ENCODE results near the gene BDH1.
A peak's percentile ranks its signal among the peaks of the same experiment; 100 is the strongest.
"Not testable (repeated sequence)": the region's sequence is repeated elsewhere in the genome, so short reads cannot be mapped to it uniquely, and the experiment has no call there.

The BDH1 gene

GRCh38 chr3:197578376-197578775 lies 22.6 kb upstream of the BDH1 start:
- POLR2A ChIA-PET: no interaction called here

DNA sequence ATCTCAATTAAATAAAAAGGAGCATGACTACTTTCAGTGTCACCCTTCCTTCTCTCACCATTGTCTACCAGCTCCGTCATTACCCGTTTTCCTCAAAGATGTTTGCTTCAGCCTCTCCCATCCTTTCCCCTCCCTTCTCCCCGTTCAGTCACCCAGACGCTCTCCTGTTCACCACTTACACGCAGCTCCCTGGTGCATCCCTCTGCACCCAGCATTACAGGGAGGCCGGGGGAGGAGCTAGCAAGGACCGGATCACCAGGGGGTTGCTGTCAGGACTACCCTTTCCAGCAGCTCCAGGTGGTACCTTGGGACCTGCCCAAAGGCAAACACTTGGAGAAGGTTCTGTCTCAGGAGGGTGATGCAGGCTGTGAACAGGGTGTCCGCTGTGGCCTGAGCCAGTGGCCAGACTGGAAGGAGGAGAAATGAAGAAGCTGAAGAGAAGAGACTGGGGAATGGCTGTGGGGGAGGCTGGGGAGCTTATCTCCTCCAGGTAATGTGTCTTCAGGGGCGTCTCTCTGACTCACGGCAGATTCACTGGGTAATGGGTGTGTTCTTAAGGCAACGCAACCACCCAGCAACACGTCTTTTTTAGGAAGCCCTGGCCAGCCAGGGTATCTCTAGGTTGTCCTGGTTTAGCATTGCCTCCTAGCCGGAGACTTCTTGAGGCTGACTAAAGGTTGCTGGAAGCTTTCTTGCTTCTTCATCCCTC lies 21.8 kb upstream of the BDH1 start:
- no peaks in the 10 kb centered on the region for H3K4me1 ChIP-seq (ENCODE audit: control extremely low read depth in 1 of 4, control insufficient read depth in 4 of 4, insufficient read depth in 4 of 4, low read length in 3 of 4)
- ChIA-PET POLR2A (no interaction called here), CTCF (interaction anchor here (0.7 to 1.2 kb wide), 2 partner anchors 9 to 22 kb away, joined by 3 read pairs; no protein-coding TSS in a partner anchor)
- no peak for DNase-seq
- H3K27me3 ChIP-seq (replicated peaks in 2 of 5; ENCODE audit: control insufficient read depth in 4 of 5, insufficient read depth in 5 of 5, low read length in 4 of 5): peaks cover 0 to 1% (median 0%) of the 10 kb centered on the region in 5 experiments
- H3K9me3 ChIP-seq (ENCODE audit: control extremely low read depth in 1 of 5, control insufficient read depth in 4 of 5, insufficient read depth in 2 of 5, low read depth in 1 of 5, low read length in 4 of 5): no peaks in the 10 kb centered on the region
- H3K36me3 ChIP-seq (ENCODE audit: control insufficient read depth in 4 of 4, insufficient read depth in 4 of 4, low read length in 3 of 4): no peaks in the 10 kb centered on the region
- no peak overlapping the region for H3K4me3 ChIP-seq (ENCODE audit: control insufficient read depth in 1 of 7, extremely low read depth in 1 of 7, insufficient read depth in 4 of 7, low read depth in 2 of 7, low read length in 6 of 7)
- 93% methylated on average over 11 of the region's 13 CpGs for WGBS (ENCODE audit: insufficient coverage)
- H3K27ac ChIP-seq (ENCODE audit: insufficient read depth in 1 of 2, low read depth in 1 of 2, low read length in 2 of 2, poor library complexity in 1 of 2, severe bottlenecking in 2 of 2): no peak overlapping the region

More at GRCh38 chr3:197578376-197578775, 22.6 kb upstream of the BDH1 start:
- Histone ChIP-seq H3K4me3 (ENCODE audit: control insufficient read depth in 1 of 7, extremely low read depth in 1 of 7, insufficient read depth in 4 of 7, low read depth in 2 of 7, low read length in 6 of 7) (no peak overlapping the region), H3K27ac (ENCODE audit: insufficient read depth in 1 of 2, low read depth in 1 of 2, low read length in 2 of 2, poor library complexity in 1 of 2, severe bottlenecking in 2 of 2) (no peak overlapping the region), H3K4me1 (ENCODE audit: control extremely low read depth in 1 of 4, control insufficient read depth in 4 of 4, insufficient read depth in 4 of 4, low read length in 3 of 4) (no peaks in the 10 kb centered on the region), H3K27me3 (replicated peaks in 2 of 5; ENCODE audit: control insufficient read depth in 4 of 5, insufficient read depth in 5 of 5, low read length in 4 of 5) (peaks cover 0 to 1% (median 0%) of the 10 kb centered on the region in 5 experiments), H3K36me3 (ENCODE audit: control insufficient read depth in 4 of 4, insufficient read depth in 4 of 4, low read length in 3 of 4) (no peaks in the 10 kb centered on the region), H3K9me3 (ENCODE audit: control extremely low read depth in 1 of 5, control insufficient read depth in 4 of 5, insufficient read depth in 2 of 5, low read depth in 1 of 5, low read length in 4 of 5) (no peaks in the 10 kb centered on the region)
- DNase-seq: peak; percentile 12 to 50 (median 25)
- WGBS (ENCODE audit: insufficient coverage): 51% methylated on average over 4 of the region's 6 CpGs
- CTCF ChIA-PET: no interaction called here

DNA sequence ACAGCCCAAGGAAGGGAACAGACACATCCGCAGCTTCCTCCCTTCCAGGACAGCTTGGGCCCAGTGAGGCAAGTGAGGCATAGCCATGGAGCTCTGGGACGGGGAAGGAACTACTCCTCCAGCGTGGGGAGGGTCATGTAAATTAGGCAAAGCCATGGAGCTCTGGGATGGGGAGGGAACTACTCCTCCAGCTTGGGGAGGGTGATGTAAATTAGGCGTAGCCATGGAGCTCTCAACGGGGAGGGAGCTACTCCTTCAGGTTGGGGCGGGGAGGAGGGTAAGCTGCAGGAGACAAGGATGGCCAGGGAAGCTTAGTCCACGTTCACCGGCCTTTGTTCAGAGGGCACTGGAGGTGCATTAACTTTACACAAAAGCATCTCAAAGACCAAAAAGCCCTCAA lies 21.1 kb upstream of the BDH1 start:
- no peak for DNase-seq
- ChIA-PET CTCF (interaction anchor here (0.7 to 1.2 kb wide), 2 partner anchors 8 to 22 kb away, joined by 3 read pairs; no protein-coding TSS in a partner anchor), POLR2A (interaction anchor here (0.6 kb wide), 1 partner anchor 23 kb away, joined by 5 read pairs; no protein-coding TSS in a partner anchor)
- Histone ChIP-seq H3K4me1 (ENCODE audit: control extremely low read depth in 1 of 4, control insufficient read depth in 4 of 4, insufficient read depth in 4 of 4, low read length in 3 of 4) (no peaks in the 10 kb centered on the region), H3K36me3 (ENCODE audit: control insufficient read depth in 4 of 4, insufficient read depth in 4 of 4, low read length in 3 of 4) (no peaks in the 10 kb centered on the region), H3K4me3 (ENCODE audit: control insufficient read depth in 1 of 7, extremely low read depth in 1 of 7, insufficient read depth in 4 of 7, low read depth in 2 of 7, low read length in 6 of 7) (no peak overlapping the region), H3K27ac (ENCODE audit: insufficient read depth in 1 of 2, low read depth in 1 of 2, low read length in 2 of 2, poor library complexity in 1 of 2, severe bottlenecking in 2 of 2) (no peak overlapping the region), H3K27me3 (replicated peaks in 2 of 5; ENCODE audit: control insufficient read depth in 4 of 5, insufficient read depth in 5 of 5, low read length in 4 of 5) (peaks cover 0 to 1% (median 0%) of the 10 kb centered on the region in 5 experiments), H3K9me3 (ENCODE audit: control extremely low read depth in 1 of 5, control insufficient read depth in 4 of 5, insufficient read depth in 2 of 5, low read depth in 1 of 5, low read length in 4 of 5) (no peaks in the 10 kb centered on the region)
- WGBS (ENCODE audit: insufficient coverage): 89% methylated on average over 6 of the region's 8 CpGs

DNA sequence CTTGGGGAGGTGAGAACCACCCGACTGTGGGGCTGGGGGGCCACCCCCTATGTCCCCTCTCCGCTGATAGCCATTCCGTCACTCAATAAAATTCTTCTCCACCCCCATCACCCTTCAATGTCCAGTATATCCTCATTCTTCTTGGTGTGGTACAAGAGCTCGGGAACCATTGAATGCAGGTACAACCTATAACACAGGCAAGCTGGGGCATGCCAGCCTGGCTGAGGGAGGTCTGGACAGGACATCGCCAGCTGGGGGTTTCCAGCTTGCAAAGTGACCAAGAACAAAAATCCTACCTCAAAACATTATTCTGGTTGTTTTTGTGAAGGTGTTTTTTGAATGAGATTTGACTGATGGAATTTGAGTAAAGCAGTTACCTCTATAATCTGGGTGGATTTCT lies 19.6 kb upstream of the BDH1 start:
- WGBS (ENCODE audit: insufficient coverage): no CpG with 5 or more reads among the region's 5 CpGs
- peaks cover 0 to 1% (median 0%) of the 10 kb centered on the region in 5 experiments for H3K27me3 ChIP-seq (replicated peaks in 2 of 5; ENCODE audit: control insufficient read depth in 4 of 5, insufficient read depth in 5 of 5, low read length in 4 of 5)
- no peaks in the 10 kb centered on the region for H3K36me3 ChIP-seq (ENCODE audit: control insufficient read depth in 4 of 4, insufficient read depth in 4 of 4, low read length in 3 of 4)
- ChIA-PET CTCF (no interaction called here), POLR2A (no interaction called here)
- DNase-seq: no peak
- H3K27ac ChIP-seq (ENCODE audit: insufficient read depth in 1 of 2, low read depth in 1 of 2, low read length in 2 of 2, poor library complexity in 1 of 2, severe bottlenecking in 2 of 2): no peak overlapping the region
- no peaks in the 10 kb centered on the region for H3K4me1 ChIP-seq (ENCODE audit: control extremely low read depth in 1 of 4, control insufficient read depth in 4 of 4, insufficient read depth in 4 of 4, low read length in 3 of 4)
- peaks cover 0 to 2% (median 0%) of the 10 kb centered on the region in 5 experiments for H3K9me3 ChIP-seq (ENCODE audit: control extremely low read depth in 1 of 5, control insufficient read depth in 4 of 5, insufficient read depth in 2 of 5, low read depth in 1 of 5, low read length in 4 of 5)
- H3K4me3 ChIP-seq (ENCODE audit: control insufficient read depth in 1 of 7, extremely low read depth in 1 of 7, insufficient read depth in 4 of 7, low read depth in 2 of 7, low read length in 6 of 7): no peak overlapping the region

DNA sequence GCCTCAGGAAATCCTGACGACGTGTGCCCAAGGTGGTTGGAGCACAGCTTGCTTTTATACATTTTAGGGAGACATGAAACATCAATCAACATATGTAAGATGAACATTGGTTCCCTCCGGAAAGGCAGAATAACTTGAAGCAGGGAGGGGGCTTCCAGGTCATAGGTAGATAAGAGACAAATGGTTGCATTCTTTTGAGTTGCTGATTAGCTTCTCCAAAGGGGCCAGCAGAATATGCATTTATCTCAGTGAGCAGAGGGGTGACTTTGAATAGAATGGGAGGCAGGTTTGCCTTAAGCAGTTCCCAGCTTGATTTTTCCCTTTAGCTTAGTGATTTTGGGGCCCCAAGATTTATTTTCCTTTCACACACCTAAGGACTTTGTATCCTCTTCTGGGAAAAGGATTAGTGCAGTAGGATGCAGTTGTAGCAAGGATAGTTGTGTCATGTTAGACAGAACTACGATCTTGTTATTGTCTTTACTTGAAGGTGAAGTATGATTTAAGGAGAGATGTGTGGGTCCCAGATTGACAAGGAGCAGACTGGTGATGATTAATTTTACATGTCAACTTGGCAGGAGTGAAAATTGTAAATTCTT lies 18.7 kb upstream of the BDH1 start:
- H3K27ac ChIP-seq (ENCODE audit: insufficient read depth in 1 of 2, low read depth in 1 of 2, low read length in 2 of 2, poor library complexity in 1 of 2, severe bottlenecking in 2 of 2); H3K4me1 ChIP-seq (ENCODE audit: control extremely low read depth in 1 of 4, control insufficient read depth in 4 of 4, insufficient read depth in 4 of 4, low read length in 3 of 4); CTCF ChIA-PET; H3K36me3 ChIP-seq (ENCODE audit: control insufficient read depth in 4 of 4, insufficient read depth in 4 of 4, low read length in 3 of 4); DNase-seq; H3K9me3 ChIP-seq (ENCODE audit: control extremely low read depth in 1 of 5, control insufficient read depth in 4 of 5, insufficient read depth in 2 of 5, low read depth in 1 of 5, low read length in 4 of 5); H3K27me3 ChIP-seq (replicated peaks in 2 of 5; ENCODE audit: control insufficient read depth in 4 of 5, insufficient read depth in 5 of 5, low read length in 4 of 5); POLR2A ChIA-PET; H3K4me3 ChIP-seq (ENCODE audit: control insufficient read depth in 1 of 7, extremely low read depth in 1 of 7, insufficient read depth in 4 of 7, low read depth in 2 of 7, low read length in 6 of 7): not testable (repeated sequence)
- 40% methylated on average over 3 of the region's 4 CpGs for WGBS (ENCODE audit: insufficient coverage)

GRCh38 chr3:197573048-197573767 lies 17.4 kb upstream of the BDH1 start:
- Histone ChIP-seq H3K27ac (ENCODE audit: insufficient read depth in 1 of 2, low read depth in 1 of 2, low read length in 2 of 2, poor library complexity in 1 of 2, severe bottlenecking in 2 of 2) (no peak overlapping the region), H3K4me3 (ENCODE audit: control insufficient read depth in 1 of 7, extremely low read depth in 1 of 7, insufficient read depth in 4 of 7, low read depth in 2 of 7, low read length in 6 of 7) (no peak overlapping the region), H3K4me1 (ENCODE audit: control extremely low read depth in 1 of 4, control insufficient read depth in 4 of 4, insufficient read depth in 4 of 4, low read length in 3 of 4) (no peaks in the 10 kb centered on the region), H3K9me3 (ENCODE audit: control extremely low read depth in 1 of 5, control insufficient read depth in 4 of 5, insufficient read depth in 2 of 5, low read depth in 1 of 5, low read length in 4 of 5) (peaks cover 0 to 2% (median 0%) of the 10 kb centered on the region in 5 experiments), H3K36me3 (ENCODE audit: control insufficient read depth in 4 of 4, insufficient read depth in 4 of 4, low read length in 3 of 4) (no peaks in the 10 kb centered on the region), H3K27me3 (replicated peaks in 2 of 5; ENCODE audit: control insufficient read depth in 4 of 5, insufficient read depth in 5 of 5, low read length in 4 of 5) (peaks cover 0 to 1% (median 0%) of the 10 kb centered on the region in 5 experiments)
- ChIA-PET POLR2A (no interaction called here), CTCF (interaction anchor here (1.5 kb wide), 1 partner anchor 26 kb away, joined by 4 read pairs; no protein-coding TSS in a partner anchor)
- 98% methylated on average over 6 of the region's 6 CpGs for WGBS (ENCODE audit: insufficient coverage)
- DNase-seq: no peak

DNA sequence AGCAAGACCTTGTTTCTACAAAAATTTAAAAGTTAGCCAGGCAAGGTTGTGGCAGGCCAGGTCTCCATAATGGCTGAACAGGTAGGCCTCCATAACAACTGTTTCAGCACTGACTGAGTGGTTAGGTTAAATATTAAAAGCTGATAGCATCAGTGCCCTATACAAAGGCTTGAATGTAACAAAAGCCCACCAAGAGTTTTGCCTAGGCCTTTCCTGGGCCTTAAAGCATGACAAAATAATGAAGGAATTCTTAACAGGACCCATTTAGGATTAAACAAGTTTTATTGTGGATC lies 16.1 kb upstream of the BDH1 start:
- H3K4me1 ChIP-seq (ENCODE audit: control extremely low read depth in 1 of 4, control insufficient read depth in 4 of 4, insufficient read depth in 4 of 4, low read length in 3 of 4); H3K27me3 ChIP-seq (replicated peaks in 2 of 5; ENCODE audit: control insufficient read depth in 4 of 5, insufficient read depth in 5 of 5, low read length in 4 of 5); H3K36me3 ChIP-seq (ENCODE audit: control insufficient read depth in 4 of 4, insufficient read depth in 4 of 4, low read length in 3 of 4); H3K27ac ChIP-seq (ENCODE audit: insufficient read depth in 1 of 2, low read depth in 1 of 2, low read length in 2 of 2, poor library complexity in 1 of 2, severe bottlenecking in 2 of 2); DNase-seq; H3K9me3 ChIP-seq (ENCODE audit: control extremely low read depth in 1 of 5, control insufficient read depth in 4 of 5, insufficient read depth in 2 of 5, low read depth in 1 of 5, low read length in 4 of 5); H3K4me3 ChIP-seq (ENCODE audit: control insufficient read depth in 1 of 7, extremely low read depth in 1 of 7, insufficient read depth in 4 of 7, low read depth in 2 of 7, low read length in 6 of 7); POLR2A ChIA-PET; CTCF ChIA-PET: not testable (repeated sequence)
